NCI-H2029 treated with DMSO at 0.1 percent for 48 hours (cell line): Measurements from ENCODE around the gene SSH3.

Source experiments
- DNase-seq: peaks from one replicate; lab custom pipeline; 2025; lab: John Stamatoyannopoulos, UW

Gene SSH3

DNA sequence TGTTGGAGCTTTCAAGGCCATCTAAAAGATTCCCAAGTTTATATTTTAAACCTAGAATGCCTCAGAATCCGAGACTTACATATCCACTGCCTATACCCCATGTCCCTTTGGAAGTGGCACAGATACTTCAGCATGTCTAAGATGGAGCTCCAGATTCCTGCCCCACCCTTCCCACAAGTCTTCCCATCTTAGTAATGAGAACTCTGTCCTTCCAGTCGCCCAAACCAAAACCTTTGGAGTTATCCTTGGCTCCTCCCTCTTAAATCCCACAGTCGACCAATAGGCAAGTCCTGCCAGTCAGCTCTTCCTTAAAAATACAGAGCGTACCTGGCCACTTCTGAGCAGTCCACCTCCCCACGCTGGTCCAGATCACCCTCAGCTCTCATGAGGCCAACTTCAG is 45.7 kb downstream of the SSH3 start:
- DNase-seq: no peak

DNA sequence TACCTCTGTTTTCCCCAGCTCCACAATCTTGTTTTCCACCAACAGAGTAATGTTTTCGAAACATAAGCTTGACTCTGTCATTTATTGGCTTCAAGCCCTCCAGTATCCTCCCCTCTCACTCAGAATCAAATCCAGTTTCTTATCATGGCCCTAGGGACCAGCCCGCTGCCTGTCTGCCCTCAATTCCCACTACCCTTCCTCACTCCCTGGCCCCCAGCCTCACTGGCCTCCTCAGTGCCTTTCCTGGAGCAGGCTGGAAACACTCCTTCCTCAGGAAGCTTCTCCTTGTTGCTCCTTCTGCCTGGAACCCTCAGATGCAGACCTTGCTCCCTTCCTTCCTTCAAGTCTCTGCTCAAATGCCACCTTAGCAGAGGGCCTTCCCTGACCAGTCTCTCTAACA is 46.1 kb downstream of the SSH3 start:
- no peak for DNase-seq

- no peak for DNase-seq
Measured at GRCh38 chr11:67349928-67350465, 46.7 kb downstream of the SSH3 start.

DNA sequence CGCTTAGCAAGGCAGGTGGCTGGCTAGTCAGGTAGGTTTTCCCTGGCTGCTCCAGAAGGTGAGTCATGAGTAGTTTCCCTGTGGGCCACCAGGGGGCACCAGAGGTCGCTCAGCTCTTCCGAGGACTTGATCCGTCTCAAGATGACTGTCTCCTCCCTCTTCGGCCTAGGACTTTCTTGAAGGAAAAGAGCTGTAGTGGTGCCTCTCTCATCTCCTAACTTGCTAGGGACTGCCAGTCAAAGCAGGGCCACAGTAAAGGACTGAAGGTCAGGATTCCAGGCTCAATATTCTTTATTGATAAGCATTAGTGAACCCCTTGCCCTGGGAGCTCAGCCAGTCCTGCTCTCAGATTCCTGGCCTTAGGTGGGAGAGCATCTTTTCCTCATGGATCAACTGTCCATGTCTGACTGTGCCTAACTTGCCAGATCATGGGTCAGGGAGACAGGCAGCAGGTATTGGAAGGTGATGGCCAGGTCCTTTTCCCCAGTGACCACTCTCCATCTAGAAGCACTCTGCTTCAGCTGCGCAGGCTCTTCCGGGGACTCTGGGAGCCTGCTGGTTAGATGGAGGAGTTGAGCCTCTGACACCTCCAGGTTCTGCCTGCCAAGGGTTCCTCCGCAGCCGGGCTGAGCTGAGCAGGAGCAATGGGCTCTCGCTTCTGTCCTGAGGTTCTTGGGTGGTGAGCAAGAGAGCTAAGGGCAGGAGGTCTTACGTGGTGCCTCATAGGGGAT is 48.1 kb downstream of the SSH3 start:
- peak; percentile 65 for DNase-seq

- DNase-seq: peak; percentile 65
Measured at GRCh38 chr11:67352546-67353316, 49.4 kb downstream of the SSH3 start.

DNA sequence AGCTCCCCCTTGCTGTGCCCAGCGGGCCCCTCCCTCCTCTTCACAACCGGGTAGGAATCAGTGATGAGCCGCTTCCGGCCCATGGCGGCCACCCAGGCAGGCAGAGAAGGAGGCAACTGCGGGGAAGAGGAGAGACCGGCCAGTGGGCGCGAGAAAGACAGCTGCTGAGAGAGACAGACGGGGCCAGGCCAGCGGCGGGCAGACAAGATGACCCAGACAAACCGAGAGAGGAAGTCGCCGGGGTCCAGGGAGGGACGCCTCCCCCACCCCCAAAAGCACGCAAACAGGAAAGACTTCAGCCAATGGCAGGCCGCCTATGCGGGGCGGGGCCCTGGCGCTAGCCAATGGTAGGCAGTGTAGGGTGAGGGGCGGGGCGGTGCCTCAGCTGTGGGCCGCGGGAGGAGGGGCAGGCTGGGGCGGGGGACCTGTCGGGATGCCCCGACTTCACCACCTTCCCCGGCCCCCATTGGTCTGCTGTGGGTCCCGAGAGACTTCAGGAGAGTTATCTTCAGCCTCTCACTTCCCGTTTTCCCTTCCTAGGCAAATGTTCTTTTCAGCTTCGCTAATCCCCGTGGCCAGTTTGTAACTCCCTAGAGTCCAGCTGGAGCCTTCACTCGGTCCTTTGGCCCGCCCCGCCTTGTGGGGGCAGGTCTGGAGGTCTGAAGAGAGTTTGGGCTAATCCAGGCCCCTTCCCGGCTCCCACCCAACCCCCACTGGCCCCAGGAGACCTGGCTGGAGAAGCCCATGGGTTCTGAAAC is 50.2 kb downstream of the SSH3 start, which contains the start of gene POLD4:
TSS of gene POLD4 (minus strand) at position 230 of the 758 bp plus-strand sequence. CDS start at position 83, 147 bp downstream.
- peak; percentile 79 for DNase-seq

GRCh38 chr11:67354075-67355022 is 51.0 kb downstream of the SSH3 start:
- no peak for DNase-seq

- DNase-seq: no peak
Measured at GRCh38 chr11:67355023-67355793, 51.9 kb downstream of the SSH3 start.

DNA sequence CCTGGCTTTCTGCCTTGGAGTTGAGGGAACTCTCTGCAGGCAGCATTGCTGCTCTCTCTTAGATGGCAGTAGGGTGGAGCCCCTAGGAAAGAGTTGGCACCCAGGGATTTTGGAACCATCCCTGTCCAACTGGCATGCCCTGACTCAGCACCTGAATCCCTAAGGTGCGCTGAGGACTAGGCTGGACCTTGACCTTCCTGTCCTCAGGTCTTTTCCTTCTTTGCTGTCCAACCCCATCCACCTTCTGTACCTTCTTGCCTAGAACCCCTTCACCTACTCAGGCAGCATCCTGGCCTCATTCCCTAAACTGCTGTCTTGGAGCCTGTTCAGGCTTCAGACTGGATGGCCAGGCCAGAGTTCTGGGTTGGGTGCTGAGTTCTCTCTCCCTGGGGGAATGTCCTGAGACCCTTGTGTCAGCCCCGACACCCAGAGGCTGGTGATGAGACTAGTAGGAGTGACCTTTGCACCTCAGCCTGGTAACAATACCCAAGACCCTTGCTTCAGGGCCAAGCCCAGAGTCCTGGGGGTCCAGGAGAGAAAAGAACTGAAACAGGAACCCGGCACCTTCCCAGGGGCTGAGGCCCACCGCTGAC is 52.6 kb downstream of the SSH3 start:
- DNase-seq: no peak

- no peak for DNase-seq
Measured at GRCh38 chr11:67356387-67356863, 53.1 kb downstream of the SSH3 start.

GRCh38 chr11:67356864-67357561 is 53.7 kb downstream of the SSH3 start:
- peak; percentile 67 for DNase-seq

DNA sequence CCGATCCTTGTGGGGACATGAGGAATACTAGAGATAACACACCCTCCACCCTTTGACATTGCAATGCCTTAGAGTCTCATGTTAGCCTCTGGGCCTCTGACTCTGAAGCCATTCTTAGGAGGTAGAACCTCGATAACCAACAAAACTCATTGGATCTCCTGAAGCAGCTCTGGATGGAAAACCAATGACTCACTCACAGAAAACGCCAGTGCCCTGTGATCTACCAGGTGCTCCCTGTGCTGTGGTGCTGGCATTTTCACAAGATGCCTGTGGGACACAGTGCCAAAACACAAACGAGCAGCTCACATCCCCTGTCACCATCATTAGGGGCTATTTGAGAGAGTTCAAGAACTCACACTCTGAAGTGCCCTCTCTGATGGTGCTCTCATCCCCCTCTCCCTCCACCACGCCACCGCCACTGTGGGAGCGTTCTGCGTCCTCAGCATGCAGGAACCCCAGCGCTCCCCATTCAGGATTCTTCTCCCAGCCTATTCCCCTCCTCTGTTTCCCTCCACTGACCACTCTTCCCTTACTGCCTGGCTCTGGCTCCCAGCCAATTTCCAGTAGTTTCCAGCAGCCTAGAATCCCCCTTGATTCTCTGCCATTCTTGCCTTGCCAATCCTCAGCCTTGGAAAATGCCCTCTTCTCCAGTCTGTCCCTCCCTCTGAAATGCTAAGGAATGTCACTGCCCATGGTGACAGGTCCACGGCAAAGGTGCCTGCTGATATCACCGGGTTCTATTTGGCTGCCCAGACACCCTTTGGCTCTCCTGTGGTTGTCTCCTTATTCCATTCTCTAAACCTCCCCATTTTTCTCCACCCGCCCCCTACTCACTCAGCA is 54.7 kb downstream of the SSH3 start:
- no peak for DNase-seq
